Lower leg skin (tissue), 3 donors: ENCODE measurements around the gene KCNMA1.

ENCODE experiments used
- POLR2A ChIP-seq, 2 donors: fragments of 450-650 bp; IDR thresholded peaks; one replicate each; pipeline ENCODE4 v1.6.1; 2016 to 2017; ENCODE audit warnings: antibody characterized with exemption in 2 of 2, mild to moderate bottlenecking in 1 of 2, moderate library complexity in 1 of 2
- TF ChIP-seq, protein P1 (sequence below), 3 donors: fragments of 450-650 bp; IDR thresholded peaks; one replicate each; pipeline ENCODE4 v1.5.1; 2016; ENCODE audit warnings: antibody characterized with exemption in 3 of 3, mild to moderate bottlenecking in 3 of 3, moderate library complexity in 2 of 3

DNA sequence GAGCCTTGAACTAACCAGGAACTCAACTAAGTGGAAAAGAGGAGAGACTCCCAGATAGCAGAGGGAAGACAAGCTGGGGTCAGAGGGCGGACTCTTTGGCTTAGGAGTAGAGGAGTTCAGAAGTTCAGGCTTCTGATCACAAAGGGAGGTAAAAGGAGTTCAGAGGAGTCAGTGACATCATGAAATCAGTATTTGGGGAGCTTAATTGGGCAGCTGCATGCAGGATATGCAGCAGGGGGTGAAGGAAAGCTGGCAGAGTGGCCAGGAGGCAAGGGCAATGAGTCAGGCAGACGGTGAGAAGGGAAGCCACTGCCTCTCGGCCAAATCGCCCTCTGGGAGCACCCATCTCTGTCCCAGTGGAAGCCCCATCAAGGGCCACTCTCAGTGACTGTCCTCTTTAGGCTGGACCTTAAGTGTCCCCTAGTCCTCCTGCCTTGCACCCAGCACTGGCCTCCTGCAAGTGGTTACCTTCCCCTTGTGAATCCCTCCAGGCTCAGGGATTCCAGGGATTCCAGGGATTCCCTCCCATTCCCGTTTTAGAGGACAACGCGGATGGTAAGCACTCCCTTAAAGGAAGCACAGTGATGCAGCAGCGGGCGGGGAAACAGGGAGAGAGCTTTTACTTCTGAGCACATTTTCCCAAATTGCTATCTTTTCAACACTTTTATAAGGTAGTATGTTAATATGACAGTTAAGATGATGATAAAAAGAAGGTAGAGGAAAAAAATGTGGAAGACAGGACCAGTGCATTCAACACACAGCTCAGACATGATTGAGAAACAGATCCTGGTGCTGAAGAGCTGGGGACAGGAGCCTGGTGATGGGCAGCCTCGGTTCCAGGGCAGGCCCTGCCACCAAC is 72.6 kb downstream of the KCNMA1 start:
- TF ChIP-seq, protein P1, sequence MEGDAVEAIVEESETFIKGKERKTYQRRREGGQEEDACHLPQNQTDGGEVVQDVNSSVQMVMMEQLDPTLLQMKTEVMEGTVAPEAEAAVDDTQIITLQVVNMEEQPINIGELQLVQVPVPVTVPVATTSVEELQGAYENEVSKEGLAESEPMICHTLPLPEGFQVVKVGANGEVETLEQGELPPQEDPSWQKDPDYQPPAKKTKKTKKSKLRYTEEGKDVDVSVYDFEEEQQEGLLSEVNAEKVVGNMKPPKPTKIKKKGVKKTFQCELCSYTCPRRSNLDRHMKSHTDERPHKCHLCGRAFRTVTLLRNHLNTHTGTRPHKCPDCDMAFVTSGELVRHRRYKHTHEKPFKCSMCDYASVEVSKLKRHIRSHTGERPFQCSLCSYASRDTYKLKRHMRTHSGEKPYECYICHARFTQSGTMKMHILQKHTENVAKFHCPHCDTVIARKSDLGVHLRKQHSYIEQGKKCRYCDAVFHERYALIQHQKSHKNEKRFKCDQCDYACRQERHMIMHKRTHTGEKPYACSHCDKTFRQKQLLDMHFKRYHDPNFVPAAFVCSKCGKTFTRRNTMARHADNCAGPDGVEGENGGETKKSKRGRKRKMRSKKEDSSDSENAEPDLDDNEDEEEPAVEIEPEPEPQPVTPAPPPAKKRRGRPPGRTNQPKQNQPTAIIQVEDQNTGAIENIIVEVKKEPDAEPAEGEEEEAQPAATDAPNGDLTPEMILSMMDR (IDR thresholded peaks at IDR 0.05): no peak
- TF ChIP-seq POLR2A (IDR thresholded peaks at IDR 0.05): no peak
